Stimulated activated CD4-positive, alpha-beta T cell treated with anti-CD3 and anti-CD28 coated beads, TNF-alpha, amount 100 ng/mL, for 24 hours (primary cell): Measurements from ENCODE around the gene WDR82.

Experiments used
- DNase-seq, 3 experiments: peaks; one replicate each; pipeline ENCODE4 v3.0.0-alpha.2; 2020; ENCODE audit warnings: low read depth in 3 of 3

The WDR82 gene

GRCh38 chr3:52308308-52308707, 29.9 kb upstream of the WDR82 start:
- no peak for DNase-seq

- DNase-seq, result no peak
Measured at GRCh38 chr3:52306978-52307377, 28.5 kb upstream of the WDR82 start.

DNA sequence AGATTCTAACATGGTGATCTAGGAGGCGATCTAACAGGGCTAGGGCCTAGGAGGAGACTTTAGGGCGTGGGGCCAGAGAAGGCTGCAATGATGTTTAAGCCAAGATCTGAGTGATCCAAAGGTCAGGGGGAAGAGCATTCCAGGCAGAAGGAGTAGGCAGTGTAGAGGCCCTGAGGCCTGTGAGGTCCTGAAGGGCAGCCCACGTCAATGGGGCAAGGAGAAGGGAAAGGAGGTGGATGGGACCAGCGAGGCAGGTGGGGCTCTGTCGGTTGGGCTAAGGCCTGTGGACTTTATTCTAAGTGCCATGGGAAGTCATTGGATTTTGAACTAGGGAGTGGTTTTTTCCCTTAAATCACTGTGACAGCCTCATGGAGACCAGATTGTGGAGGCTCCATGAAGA, 27.5 kb upstream of the WDR82 start:
- DNase-seq, result no peak

GRCh38 chr3:52303811-52304210, 25.4 kb upstream of the WDR82 start:
- DNase-seq, result no peak

DNA sequence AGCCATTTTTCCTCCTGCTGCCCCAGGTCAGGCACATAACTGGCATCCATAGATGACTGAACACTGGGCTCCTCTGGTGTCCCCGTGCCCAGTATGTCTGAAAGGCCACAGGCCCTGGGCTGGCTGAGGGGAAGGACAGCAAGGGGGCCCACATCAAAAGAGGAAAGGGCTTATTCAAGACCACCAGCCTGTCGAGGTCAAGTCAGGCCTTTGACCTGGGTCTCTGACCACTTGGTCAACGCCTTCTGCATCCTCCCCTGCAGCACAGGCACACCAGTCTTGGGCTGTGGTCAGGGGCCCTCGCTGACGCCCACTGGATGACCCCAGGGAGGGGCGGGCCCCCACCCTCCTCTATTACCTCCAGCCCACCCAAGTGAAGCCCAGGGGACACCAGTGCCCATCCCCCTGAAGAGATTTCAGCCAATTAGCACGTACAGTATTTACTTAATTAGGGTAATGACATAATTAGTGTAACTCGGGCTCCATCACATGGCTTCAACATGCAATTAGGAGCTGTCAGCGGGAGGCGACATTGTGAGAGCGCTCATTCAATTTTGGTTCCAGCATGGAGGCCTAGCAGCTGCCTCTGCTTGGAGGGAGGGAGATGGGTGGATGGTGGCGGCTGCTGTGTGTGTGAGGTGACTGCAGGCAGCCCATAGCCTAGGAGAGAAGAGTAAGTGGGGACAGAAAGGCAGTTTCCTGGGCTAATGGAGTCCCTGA, 24.1 kb upstream of the WDR82 start:
- DNase-seq, result no peak

DNA sequence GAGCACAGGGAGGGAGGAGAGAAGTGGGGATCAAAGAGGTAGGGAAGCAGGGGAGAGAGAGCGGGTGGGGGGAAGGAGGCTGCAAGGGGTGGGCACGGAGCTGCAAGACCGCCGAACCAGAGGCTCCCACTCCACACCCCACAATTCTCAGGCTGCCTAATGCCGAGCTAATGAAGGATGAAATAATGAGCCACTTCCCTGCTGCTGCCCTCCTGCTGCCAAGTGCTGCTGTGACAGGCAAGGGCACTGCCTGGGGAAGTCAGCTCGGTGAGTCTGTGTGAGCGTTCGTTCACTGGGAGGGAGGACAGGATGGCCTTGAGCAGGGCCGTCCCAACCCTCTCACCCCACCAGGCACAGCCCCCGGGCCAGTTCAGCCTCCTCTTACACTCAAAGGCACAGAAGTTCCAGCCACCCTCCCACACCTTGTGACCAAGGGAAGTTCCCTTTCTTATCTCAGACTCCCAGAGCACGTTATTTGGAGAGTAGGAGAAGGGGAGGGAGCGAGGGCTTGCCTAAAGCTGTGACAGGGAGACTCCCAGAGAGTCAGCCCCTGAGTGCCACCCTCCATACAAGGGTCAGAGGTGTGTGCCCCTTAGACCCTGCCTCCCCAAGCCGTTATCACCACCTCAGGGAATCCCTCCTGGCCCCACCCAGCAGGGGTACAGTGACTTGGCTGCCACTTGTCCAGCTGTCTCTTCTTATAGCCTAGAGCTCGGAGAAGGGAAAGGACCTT, 21.6 kb upstream of the WDR82 start:
- no peak for DNase-seq

DNA sequence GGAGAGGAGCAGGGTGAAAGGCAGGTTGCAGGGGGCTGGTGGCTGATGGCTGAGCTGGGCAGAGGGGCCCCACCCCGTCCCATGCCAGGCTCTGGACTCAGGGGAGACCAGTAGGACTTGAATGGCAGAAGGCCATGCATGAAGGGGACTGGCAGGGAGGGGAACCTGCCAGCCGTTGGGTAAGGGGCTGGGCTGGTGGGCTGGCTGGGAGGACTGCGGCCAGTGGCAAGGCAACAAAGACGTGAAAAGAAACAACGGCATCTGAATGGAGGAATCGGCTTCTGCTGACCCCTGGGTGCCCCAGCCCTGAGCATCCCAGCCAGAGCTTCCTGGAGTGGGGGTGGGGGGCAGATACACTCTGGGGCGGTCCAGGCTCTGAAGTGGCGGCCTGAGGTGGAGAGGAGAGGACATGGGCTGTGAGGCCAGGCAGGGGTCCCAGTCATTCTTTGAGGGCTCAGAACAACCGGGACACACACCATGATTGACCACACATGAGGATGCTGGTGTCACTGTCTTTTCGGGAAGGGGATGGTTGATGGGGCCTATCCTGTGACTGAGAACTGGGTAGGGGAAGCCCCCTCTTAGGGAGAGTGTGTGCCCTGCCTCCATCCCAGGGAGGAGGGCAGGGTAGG, 20.9 kb upstream of the WDR82 start:
- no peak for DNase-seq

DNA sequence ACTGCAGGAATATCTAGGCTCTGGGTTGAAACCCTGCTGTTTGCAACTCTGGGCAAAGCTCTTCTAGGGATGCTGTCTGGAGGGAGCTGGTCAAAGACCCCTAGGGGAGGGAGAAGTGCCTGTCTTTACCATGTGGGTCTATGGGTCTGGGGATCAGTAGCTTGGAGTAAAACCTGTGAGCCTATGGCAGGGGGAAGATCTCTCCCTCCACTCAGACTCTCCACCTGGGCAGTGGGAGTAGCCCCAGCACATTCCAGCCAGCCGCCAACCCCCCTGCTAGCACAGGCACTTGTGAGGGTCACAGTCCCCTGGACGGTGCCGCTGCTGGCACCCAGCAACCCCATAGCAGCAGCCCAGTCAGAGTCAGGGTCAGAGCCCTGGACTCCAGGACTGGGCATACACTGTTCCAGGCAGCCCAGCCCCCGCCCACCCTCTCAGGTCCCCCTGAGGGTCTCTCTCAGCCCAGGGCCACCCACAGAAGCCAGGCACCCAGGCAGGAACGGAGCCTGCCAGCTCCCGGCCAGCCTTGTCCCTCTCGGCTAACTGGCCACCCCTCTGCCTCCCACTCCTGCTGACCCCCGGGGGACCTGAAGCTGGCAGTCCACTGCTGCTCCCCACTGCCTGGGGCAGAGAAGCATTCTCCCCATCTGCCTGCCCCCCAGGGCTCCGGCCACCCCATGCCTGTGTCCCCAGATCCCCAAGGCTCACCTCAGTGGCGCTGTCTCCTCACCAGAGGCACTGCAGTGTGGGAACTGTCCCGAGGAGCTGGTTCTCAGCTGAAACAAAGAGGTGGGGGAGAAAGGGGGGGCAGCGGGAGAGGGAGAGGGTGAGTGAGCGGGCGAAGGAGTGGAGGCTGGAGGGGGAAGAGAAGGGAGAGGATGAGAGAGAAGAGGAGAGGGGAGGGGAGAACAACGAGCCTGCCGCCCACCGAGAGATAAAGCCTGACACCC, 20.0 kb upstream of the WDR82 start:
- DNase-seq, result no peak

DNA sequence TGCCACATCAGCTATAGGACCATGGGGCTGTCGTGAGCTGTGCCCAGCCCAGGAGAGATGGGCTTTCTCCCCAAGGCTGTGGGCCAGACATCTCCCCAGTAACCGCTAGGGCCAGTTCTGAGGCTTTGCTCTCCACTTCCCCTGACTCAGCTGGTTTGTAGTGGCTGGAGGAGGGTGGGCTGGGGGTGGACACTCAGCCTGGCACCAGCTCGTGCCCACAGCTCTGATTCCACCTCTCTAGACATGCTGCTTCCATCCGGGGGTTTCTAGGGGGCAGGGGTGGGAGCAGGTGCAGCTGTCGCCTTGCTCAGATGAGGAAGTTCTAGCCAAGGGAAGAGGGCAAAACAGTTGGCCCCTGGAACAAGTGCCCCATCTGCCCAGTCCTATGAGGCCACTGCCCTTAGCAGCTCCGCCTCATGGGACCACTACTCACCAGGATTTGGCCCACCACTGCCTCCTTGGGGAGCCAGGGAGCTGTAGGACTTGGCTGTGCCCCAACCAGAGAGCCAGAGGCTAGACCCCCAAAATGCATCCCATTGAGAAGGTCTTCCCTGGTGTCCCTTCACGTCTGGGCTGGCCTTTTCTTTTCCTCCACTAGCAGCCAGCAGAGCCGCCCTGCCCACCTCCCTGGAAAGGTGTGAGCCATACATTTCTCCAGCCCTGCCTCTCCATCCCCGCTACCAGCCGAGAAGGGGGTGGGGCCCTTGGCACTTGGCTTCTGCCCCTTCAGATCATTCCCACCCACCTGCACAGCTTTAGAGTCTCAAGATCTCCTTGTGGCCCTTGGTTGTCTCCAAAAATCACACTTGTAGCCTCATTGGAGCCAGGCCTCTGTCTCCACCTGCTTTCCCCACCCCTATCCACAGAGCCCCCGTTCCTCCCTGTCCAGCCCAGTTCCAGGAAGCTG, 19.0 kb upstream of the WDR82 start:
- no peak for DNase-seq

DNA sequence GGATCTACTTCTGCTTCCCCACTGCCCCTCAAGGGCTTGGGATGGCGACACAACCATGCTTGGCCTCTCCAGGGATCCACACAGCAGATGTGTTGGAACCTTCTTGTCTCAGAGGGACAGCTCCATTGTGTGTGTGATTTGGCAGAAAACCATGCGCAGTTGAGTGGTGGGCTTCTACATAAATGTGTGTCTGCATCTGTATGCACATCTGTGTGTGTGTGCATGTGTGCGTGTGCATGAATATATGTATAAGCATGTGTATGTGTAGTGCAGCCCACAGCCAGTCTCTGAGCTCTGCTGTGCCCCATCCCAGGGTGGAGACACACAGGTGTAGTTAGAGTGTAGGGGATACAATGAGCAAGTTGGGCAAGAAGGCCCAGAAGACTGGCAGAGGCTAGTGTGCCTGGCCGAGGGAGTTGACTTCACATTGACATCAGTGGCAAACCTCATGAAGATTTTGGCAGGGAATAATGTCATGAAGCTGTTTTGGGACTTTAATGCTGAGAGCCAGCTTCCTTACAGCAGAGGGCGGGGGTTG, 17.3 kb upstream of the WDR82 start:
- no peak for DNase-seq

DNA sequence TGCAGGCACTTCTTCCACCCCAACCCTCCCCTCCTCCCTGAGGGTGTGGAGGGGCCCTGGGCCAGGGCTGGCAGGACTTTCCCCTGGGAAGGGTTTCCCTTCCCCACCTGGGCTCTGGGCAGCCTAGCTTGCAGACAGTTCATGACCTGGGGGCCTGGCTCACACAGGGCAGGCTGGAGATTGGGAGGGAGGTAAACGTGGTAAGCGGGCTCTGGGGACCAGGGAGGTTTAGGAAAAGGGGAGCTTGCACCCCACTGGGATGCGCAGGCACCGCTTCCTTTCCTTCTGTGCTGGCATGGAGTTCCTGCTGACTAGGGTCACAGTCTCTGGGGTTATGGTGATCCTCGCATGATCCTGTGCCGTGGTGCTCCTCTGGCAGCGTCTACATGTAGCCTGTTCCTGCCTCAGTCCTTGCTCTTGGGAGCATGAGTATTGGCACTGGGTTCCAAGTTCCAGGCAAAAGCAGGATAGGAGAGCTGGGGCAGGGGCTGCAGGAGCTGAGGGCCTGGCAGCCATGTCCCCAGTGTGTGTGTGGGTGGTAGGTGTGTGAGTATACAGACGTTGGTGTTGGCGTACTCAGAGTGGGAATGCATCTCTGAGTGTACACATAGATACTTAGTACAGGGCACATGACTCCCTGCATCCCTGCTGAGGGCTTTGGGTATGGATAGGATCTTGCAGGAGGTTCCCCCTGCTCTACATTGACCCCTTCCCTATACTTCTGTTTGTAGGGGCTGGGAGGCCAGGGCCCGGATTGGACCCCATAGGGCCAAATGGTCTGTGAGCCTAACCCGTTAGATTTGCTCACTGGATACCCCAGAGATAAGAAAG, 16.1 kb upstream of the WDR82 start:
- no peak for DNase-seq

DNA sequence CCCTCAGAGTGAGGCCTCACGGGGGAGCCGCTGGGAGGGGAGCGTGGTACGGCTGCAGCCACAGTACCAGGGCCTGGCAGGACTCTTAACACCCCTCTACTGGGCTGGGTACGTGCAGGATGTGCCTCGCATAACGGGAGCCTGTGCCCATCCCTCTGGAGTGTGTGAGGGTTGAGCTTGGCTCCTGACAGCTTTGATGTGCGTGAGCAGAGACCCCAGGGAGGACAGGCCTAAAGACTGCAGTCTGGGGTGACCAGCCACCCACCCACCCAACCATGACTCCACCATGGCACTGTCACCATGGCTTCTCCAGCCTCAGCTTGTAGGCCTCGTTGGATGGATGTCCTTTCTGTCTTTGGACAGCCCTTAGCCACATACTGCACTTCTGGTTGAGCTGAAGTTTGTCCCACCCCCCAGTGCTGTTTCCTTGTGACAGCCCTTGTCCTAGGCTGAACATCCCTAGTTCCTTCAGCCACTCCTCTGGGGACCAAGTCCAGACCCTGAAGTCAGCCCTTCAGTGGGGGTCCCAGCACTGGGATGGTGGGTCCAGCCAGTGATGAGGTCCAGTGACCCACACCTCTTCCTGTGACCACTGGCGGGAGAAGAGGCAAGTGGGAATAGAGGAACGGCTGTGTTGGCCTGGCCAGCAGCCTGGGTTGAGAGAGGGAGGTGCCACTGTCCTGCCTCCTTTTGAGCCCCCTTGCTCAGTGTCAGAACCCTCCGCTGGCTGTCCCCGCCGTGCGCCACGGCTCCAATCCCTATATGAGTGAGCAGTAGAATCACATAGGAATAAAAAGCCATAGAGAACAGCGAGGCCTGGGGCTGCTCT, 15.3 kb upstream of the WDR82 start:
- DNase-seq, result no peak

DNA sequence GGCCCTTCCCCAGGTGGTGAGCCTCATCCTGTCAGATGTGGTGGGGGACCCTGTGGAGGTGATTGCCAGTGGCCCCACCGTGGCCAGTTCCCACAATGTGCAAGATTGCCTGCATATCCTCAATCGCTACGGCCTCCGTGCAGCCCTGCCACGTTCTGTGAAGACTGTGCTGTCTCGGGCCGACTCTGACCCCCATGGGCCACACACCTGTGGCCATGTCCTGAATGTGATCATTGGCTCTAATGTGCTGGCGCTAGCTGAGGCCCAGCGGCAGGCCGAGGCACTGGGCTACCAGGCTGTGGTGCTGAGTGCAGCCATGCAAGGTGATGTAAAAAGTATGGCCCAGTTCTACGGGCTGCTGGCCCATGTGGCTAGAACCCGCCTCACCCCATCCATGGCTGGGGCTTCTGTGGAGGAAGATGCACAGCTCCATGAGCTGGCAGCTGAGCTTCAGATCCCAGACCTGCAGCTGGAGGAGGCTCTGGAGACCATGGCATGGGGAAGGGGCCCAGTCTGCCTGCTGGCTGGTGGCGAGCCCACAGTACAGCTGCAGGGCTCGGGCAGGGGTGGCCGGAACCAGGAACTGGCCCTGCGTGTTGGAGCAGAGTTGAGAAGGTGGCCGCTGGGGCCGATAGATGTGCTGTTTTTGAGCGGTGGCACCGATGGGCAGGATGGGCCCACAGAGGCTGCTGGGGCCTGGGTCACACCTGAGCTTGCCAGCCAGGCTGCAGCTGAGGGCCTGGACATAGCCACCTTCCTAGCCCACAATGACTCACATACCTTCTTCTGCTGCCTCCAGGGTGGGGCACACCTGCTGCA, 14.0 kb upstream of the WDR82 start:
- DNase-seq, result no peak

- DNase-seq, result no peak
Measured at GRCh38 chr3:52291508-52292181, 13.2 kb upstream of the WDR82 start.

GRCh38 chr3:52290596-52291507, 12.4 kb upstream of the WDR82 start:
- no peak for DNase-seq
